Thoracic aorta (tissue), 2 donors: Measurements from ENCODE around the gene FUT3. TPM values are rescaled to one million over a fixed set of nuclear protein-coding genes. Genes with fewer than 3 reads are reported as not detected.

Experiments used
- ATAC-seq: fragments of 150-250 bp; one replicate; pipeline ENCODE4 v1.8.0; 2017; ENCODE audit warnings: low read depth; ENCODE audit not compliant: insufficient number of reproducible peaks, low FRiP score
- DNase-seq: peaks from one replicate; pipeline ENCODE4 v3.0.0-alpha.2; 2020; ENCODE audit warnings: low spot score
- H3K27ac ChIP-seq, 2 donors: fragments of 200-600 bp; sonication (generic); 1 replicate in 1 of 2; 2 replicates in 1 of 2; pipeline ENCODE4 v1.5.1; 2016; ENCODE audit warnings: mild to moderate bottlenecking in 2 of 2, moderate library complexity in 2 of 2
- H3K27me3 ChIP-seq: fragments of 200-600 bp; sonication (generic); replicated peaks from 2 replicates; pipeline ENCODE4 v1.6.0; 2016; ENCODE audit warnings: mild to moderate bottlenecking; ENCODE audit not compliant: insufficient read depth
- H3K36me3 ChIP-seq: fragments of 200-600 bp; sonication (generic); one replicate; pipeline ENCODE4 v1.5.1; 2016
- H3K4me1 ChIP-seq, 2 donors: fragments of 200-600 bp; sonication (generic); 1 replicate in 1 of 2; 2 replicates in 1 of 2; pipeline versions ENCODE4 v1.5.1 to v1.6.0; 2016; ENCODE audit warnings: low read depth in 2 of 2, mild to moderate bottlenecking in 1 of 2; ENCODE audit not compliant: control insufficient read depth in 1 of 2
- H3K4me3 ChIP-seq: fragments of 200-600 bp; sonication (generic); 2 replicates; pipeline ENCODE4 v1.5.1; 2016; ENCODE audit warnings: mild to moderate bottlenecking
- H3K9me3 ChIP-seq: fragments of 200-600 bp; sonication (generic); 2 replicates; pipeline ENCODE4 v1.5.1; 2016
- CTCF ChIP-seq: fragments of 200-600 bp; sonication (generic); IDR thresholded peaks from one replicate; pipeline ENCODE4 v1.5.1; 2019; ENCODE audit warnings: antibody characterized with exemption
- total RNA-seq, 2 donors: library from RNA; depleted of rRNA; stranded (reverse); fragments of >200 nt; gene quantifications; one replicate each; pipeline versions ENCODE4 v1.1.0 to v1.2.3, GENCODE V29; 2016

The FUT3 gene
- total RNA-seq, 2 donors from 2014 or later = not detected

GRCh38 chr19:5820785-5821184 lies 30.5 kb downstream of the FUT3 start:
- no peak for ATAC-seq
- DNase-seq = no peak
- Histone ChIP-seq H3K4me3 (no peak overlapping the region), H3K4me1 (no peaks in the 10 kb centered on the region), H3K27ac (no peak overlapping the region), H3K9me3 (no peaks in the 10 kb centered on the region), H3K27me3 (no peaks in the 10 kb centered on the region), H3K36me3 (no peaks in the 10 kb centered on the region)
- no peak for TF ChIP-seq CTCF

GRCh38 chr19:5818594-5818993 lies 32.7 kb downstream of the FUT3 start:
- no peaks in the 10 kb centered on the region for H3K27me3 ChIP-seq
- DNase-seq (no peak), ATAC-seq (no peak)
- no peak overlapping the region for H3K27ac ChIP-seq
- no peaks in the 10 kb centered on the region for H3K4me1 ChIP-seq
- H3K9me3 ChIP-seq = no peaks in the 10 kb centered on the region
- TF ChIP-seq CTCF = no peak
- H3K4me3 ChIP-seq = no peak overlapping the region
- H3K36me3 ChIP-seq = no peaks in the 10 kb centered on the region

GRCh38 chr19:5817218-5817617 lies 34.0 kb downstream of the FUT3 start:
- H3K36me3 ChIP-seq = no peaks in the 10 kb centered on the region
- no peak overlapping the region for H3K4me3 ChIP-seq
- no peak for DNase-seq
- H3K9me3 ChIP-seq = no peaks in the 10 kb centered on the region
- H3K27me3 ChIP-seq = no peaks in the 10 kb centered on the region
- TF ChIP-seq CTCF = no peak
- no peak for ATAC-seq
- H3K27ac ChIP-seq = no peak overlapping the region
- no peaks in the 10 kb centered on the region for H3K4me1 ChIP-seq

GRCh38 chr19:5814852-5815246 lies 36.4 kb downstream of the FUT3 start:
- no peak overlapping the region for H3K4me3 ChIP-seq
- H3K4me1 ChIP-seq = no peaks in the 10 kb centered on the region
- DNase-seq (no peak), ATAC-seq (no peak)
- H3K9me3 ChIP-seq = no peaks in the 10 kb centered on the region
- no peaks in the 10 kb centered on the region for H3K27me3 ChIP-seq
- TF ChIP-seq CTCF = no peak
- no peaks in the 10 kb centered on the region for H3K36me3 ChIP-seq
- no peak overlapping the region for H3K27ac ChIP-seq

GRCh38 chr19:5814123-5814851 lies 37.0 kb downstream of the FUT3 start:
- no peak overlapping the region for H3K27ac ChIP-seq
- no peak overlapping the region for H3K4me3 ChIP-seq
- H3K4me1 ChIP-seq = no peaks in the 10 kb centered on the region
- H3K27me3 ChIP-seq = no peaks in the 10 kb centered on the region
- no peak for TF ChIP-seq CTCF
- no peak for DNase-seq
- no peaks in the 10 kb centered on the region for H3K9me3 ChIP-seq
- no peak for ATAC-seq
- no peaks in the 10 kb centered on the region for H3K36me3 ChIP-seq
